HG03571 (cell line): ENCODE results near the gene CR1L.
"Not testable (repeated sequence)": the region's sequence is repeated elsewhere in the genome, so short reads cannot be mapped to it uniquely, and the experiment has no call there.

Source experiments
- ATAC-seq: cut with Tn5 transposase; IDR thresholded peaks from one replicate; pipeline ENCODE4 v1.9.1; 2021; ENCODE audit not compliant: unreplicated experiment

Gene CR1L

GRCh38 chr1:207644852-207645634 lies at the start of gene CR1L:
TSS of gene CR1L (plus strand) at chr1:207645133. CDS start at chr1:207645234, 101 bp downstream.
- ATAC-seq, result peak; percentile 80

DNA sequence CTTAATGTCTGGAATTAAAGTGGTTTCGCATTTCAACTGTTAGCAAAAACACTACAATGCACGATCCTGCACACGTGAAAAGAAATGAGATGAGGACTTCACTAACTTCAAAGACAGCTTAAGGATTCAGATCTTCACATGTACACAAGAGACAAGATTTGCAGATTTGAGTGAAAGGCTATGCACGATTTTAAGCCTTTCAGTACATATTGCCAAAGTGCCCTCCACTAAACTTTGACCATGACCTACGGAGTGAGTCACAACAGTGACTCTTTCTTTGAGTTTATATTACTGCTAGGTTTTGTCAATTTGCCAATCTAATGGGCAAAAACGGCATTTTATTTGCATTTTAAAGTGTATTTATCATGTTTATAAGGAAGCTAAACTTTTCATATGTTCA lies 41.2 kb upstream of the CR1L start:
- no peak for ATAC-seq

DNA sequence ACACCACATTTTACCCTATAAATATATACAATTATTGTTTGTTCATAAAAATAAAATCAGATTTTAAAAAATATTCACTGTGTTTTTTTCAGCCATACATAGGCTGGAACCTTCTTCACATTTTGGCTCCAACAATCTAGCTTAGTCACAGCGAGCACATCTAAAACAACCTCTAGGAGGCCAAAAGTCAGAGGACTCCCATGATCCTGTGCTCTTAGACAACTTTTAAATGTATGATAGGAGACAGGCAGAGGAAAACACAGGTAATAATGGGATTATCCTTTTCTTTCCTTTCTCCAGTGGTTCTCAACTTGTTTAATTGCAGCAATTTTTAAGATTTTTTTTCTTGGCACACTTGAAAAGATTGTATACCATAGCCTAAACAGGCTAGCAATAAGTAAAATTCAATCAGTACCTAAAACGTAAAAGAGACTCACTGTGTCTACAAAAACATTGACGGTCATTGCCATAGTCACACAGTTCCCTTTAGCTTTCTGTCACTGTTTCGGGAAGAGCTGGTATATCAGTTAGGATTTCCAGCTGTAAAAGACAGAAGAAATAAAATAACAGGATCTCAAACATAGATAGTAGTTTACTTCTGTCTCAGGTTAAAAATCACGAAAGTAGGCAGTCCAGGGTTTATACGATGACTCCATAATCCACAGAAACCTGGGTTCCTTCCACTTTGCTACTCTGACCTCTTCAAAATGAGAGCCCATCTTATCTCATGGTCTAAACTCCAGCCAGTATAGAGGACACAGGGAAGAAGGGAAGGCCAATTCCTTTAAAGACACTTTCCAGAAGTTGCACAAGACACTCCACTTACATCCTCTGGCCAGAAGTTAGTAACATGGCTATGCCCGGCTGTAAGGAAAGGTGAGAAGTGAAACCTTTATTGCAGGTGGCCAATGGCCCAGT lies 39.2 kb upstream of the CR1L start:
- ATAC-seq, result no peak

DNA sequence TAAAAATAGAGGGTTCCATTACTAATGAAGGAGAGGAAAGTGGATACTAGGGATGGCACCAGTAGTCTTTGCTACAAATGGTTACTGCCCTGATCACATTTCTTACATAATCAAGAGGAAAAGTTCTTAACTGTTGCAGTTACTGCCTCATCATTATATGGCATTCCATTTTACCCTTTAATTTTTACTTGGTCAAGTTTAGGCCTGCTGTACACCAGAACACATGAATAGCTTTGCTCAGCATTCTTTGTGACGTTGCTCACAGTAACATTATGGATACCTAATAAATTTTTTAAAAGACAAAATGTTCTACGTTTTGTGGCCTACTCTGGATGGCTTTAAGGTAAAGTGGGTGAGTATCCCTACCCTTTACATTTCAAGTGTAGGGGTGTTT lies 38.6 kb upstream of the CR1L start:
- no peak for ATAC-seq

- ATAC-seq, result no peak
These were observed 32.2 kb upstream of the CR1L start for GRCh38 chr1:207612762-207613161.

GRCh38 chr1:207619871-207620542 lies 24.9 kb upstream of the CR1L start:
- peak; percentile 89 for ATAC-seq

DNA sequence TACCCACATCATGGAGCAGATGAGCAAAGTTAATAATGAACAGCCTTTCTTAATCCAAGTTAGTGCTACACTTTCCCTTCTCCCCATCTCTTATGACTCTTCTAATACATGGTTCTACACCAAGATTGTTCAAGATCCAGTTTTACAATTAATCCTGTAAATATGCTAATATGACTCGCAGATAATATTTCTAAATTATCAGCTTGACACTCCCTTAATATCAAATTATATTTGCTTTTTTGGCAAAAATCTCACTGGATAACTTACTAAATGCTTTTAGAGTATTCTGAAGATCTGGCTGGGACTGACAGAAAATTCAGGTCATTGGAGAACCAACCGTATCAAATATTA lies 24.4 kb upstream of the CR1L start:
- ATAC-seq, result no peak

DNA sequence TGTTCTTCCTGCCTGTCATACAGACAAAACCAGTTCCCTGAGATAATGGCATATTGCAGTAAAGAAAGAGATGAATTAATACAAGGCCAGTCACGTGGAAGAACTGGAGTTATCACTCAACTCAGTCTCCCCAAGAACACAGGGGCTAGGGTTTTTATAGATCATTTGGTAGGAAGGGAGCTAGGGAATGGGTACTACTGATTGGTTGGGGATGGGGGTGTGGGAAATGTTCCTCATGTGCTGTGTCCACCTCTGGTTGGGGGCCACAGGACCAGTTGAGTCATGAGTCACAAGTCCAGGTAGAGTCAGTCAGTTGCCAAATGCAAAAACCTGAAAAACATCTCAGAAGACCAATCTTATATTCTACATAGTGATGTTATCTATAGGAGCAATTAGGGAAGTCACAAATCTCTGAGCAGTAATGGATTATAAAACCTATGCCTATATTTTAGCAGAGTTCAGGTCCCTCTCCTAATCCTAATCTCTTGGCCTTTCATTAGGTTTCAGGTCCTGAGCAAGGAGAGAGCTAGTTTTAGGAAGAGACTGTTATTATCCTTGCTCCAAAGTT lies 19.3 kb upstream of the CR1L start:
- not testable (repeated sequence) for ATAC-seq

- no peak for ATAC-seq
These were observed 18.0 kb upstream of the CR1L start for GRCh38 chr1:207626972-207627337.

DNA sequence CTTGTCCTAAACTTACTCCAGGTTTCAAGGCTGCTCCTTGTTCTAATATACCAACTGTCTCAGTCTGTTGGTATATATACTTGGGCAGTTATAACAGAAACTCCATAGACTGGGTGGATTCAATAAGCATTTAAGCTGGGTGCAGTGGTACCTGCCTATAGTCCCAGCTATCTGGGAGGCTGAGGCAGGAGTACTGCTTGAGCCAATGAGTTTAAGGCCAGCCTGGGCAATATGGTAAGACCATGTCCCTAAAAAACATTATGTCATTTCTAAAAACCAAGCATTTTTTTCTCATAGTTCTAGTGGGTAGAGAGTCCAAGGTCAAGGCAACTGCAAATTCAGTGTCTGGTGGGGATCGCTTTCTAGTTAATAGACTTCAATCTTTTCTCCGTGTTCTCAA lies 17.4 kb upstream of the CR1L start:
- ATAC-seq, result no peak

GRCh38 chr1:207628776-207629175 lies 16.2 kb upstream of the CR1L start:
- no peak for ATAC-seq

DNA sequence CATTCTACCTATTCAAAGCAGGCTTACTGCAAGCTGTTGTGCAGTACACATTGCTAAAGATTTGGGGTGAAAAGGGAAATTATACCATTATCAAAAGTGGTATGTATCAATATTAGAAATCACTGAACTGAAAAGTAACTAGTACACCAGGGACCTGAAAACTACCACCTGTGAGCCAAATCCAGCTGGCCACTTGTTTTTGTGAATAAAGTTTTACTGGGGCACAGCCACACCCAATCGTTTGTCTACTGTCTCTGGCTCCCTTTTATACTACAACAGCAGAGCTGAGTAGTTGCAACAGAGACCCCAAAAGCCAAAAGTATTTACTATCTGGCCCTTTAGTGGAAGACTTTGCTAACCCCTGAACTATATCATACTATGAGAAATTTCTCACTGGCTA lies 13.8 kb upstream of the CR1L start:
- ATAC-seq, result no peak

- no peak for ATAC-seq
These were observed 11.7 kb upstream of the CR1L start for GRCh38 chr1:207633226-207633625.

- not testable (repeated sequence) for ATAC-seq
These were observed 11.1 kb upstream of the CR1L start for GRCh38 chr1:207633699-207634289.

DNA sequence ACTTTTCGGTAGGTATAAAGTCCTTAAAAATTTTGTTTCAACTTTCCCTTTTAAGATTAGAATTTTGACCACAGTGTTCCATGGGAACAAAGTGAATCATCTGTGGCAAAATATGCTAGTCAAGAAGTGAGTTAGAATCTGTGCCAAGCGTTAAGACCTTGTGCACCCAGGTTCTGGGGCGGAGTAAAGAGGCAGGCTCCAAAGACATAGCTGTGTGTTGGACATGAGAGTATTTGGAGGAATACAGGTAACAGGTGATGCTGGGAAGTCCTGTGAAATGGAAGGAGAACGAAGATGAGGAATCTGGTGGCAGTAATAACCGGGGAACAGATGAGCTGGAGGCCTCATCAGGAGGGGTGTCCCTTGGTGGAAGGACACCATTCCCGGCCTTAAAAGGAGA lies 10.6 kb upstream of the CR1L start:
- not testable (repeated sequence) for ATAC-seq

GRCh38 chr1:207635569-207636186 lies 9.3 kb upstream of the CR1L start:
- ATAC-seq, result not testable (repeated sequence)

GRCh38 chr1:207638487-207639145 lies 6.3 kb upstream of the CR1L start:
- not testable (repeated sequence) for ATAC-seq

GRCh38 chr1:207639362-207639761 lies 5.6 kb upstream of the CR1L start:
- ATAC-seq, result not testable (repeated sequence)

DNA sequence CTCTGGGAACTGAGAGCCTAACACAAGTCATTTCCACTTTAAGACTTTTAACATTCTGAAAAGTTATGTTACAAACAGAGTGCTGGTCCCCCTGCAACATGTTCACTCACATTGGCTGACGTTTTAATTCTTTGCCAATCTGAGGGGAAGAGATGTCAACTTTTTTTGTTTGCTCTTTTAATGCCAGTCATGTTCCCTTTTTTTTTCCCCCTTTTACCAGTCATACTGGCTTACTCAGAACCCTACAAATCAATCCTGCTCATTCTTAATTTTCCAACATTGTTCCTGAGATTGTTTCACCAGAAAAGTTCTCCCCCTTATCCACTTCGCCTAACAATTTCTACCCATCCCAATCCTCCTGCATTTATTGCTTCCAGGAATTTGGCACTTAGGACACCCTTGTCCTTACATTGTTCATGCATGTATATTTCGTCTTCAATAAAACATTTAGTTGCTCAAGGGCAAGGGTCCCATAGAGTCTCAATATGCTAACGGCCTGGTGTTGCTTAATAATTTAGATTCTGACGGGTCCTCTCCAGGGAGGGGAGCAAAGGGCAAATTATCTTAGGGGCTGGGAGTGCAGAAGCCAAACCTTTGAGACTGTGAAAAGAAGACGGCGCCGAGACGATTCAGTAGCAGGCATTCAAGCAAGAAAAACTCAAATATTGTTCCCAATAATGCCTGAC lies 624 bp upstream of the CR1L start:
- no peak for ATAC-seq
